IPS DF 19.7 (cell line): ENCODE measurements around the gene BLMH.
"Not testable (repeated sequence)": the region's sequence is repeated elsewhere in the genome, so short reads cannot be mapped to it uniquely, and the experiment has no call there.

Experiments
- DNase-seq: peaks from one replicate; pipeline ENCODE4 v3.0.0-alpha.2; 2013; ENCODE audit warnings: low read depth, low spot score

The BLMH gene

GRCh38 chr17:30248786-30249185 is 43.0 kb downstream of the BLMH start:
- DNase-seq, result no peak

DNA sequence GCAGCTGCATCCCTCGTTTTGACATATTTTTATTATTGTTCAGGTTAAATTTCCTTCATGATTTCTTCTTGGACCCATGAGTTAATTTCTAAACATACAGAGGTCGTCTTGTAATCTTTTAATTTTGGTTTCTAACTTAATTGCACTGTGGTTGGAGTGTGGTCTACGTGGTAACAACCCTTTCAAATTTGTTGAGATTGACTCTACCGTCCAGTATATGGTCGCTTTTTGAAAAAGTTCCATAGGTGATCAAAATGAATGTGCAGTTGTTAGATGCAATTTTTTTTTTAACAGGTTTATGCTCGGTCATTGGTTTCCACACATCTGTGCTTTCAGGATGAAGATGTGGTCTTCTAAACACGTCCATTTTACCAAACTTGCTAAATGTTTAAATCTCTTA is 45.3 kb downstream of the BLMH start:
- DNase-seq, result no peak

- no peak for DNase-seq
Measured at GRCh38 chr17:30244853-30245385, 46.8 kb downstream of the BLMH start.

DNA sequence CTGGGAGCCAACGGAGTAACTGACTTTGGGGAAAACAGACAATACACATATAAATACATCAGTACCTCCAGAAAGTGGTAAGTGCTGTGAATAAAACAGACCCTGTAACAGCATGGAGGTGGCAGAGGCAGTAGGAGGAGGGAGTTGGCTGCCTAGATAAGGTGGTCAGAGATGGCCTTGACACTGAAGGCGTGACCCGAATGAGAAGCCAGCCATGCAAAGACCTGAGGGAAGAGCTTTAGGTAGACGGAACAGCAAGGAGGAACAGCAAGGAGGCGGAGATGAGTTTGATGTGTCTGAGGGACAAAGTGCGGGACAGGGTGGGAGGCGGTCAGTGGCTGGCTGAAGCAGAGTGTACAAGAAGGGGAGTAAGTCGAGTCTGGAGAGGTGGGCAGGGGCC is 48.2 kb downstream of the BLMH start:
- DNase-seq, result no peak

DNA sequence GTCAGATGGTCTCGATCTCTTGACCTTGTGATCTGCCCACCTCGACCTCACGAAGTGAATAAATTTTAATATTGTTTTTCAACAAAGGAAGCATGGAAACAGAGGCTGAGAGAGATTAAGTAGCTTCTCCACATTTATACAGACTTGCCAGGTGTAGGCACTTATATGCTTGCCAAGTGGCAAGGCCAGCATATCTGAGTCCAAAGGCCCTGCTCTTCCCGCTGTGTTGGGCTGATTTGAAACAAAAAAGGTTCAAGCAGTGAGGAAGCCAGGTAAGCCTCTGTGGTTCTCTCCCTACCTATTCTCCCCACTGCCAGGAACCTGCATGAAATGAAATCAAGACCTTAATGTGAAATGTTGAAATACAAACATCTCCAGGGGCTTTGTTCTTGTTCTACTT is 48.7 kb downstream of the BLMH start:
- no peak for DNase-seq

- no peak for DNase-seq
Measured at GRCh38 chr17:30241051-30241450, 50.7 kb downstream of the BLMH start.

GRCh38 chr17:30240177-30240576 is 51.6 kb downstream of the BLMH start:
- no peak for DNase-seq

DNA sequence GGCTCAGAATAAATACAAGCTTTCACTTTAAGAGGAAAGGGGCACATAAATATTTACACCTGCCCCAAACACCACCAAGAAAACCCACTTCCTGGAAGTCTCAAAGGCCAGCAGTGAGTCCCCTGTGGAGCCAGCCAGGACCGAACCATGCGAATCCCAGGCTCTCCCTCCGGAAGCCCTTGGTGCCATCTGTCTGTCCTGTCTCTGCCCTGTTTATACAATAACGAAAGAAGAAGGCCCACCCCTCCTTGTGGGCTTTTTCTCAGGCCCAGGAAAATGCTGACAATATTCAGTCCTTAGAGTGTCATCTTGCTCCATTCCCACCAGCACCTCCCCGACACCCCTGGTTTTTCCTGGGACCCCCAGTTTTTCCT is 52.7 kb downstream of the BLMH start:
- DNase-seq, result no peak

DNA sequence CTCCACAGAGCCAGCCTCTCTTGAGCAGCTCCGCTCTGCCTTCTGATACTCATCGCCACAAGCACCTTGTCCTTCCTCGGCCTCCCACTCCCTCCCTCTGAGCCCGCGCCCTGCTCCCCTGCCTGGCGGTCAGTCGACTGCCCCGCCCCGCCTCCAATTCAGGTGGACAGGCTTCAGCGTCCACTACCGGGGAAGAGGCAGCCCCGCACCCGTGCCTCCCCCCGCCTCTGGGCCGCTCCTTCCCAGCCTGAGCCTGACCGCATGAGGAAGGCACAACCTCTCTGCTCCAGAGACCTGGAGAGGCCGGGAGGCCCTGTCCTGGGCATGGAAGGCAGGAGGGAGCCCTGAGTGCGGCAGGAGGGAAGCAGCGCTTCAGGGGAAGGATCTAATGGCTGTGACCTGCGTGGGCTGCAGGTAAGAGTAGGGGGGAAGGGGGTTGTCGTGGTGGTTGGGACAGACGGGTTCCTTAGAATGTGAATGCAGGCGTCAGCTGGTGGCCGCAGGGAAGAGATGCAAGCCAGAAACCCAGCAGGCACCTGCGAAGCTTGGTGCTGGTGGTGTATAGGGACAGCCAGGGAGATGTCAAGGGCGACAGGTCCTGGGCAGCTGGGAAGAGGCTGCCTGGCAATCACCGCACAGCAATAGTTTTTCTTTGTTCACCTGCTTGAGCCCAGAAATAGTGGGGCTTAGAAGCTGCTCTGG is 53.2 kb downstream of the BLMH start:
- DNase-seq, result no peak

GRCh38 chr17:30238003-30238344 is 53.8 kb downstream of the BLMH start:
- no peak for DNase-seq

DNA sequence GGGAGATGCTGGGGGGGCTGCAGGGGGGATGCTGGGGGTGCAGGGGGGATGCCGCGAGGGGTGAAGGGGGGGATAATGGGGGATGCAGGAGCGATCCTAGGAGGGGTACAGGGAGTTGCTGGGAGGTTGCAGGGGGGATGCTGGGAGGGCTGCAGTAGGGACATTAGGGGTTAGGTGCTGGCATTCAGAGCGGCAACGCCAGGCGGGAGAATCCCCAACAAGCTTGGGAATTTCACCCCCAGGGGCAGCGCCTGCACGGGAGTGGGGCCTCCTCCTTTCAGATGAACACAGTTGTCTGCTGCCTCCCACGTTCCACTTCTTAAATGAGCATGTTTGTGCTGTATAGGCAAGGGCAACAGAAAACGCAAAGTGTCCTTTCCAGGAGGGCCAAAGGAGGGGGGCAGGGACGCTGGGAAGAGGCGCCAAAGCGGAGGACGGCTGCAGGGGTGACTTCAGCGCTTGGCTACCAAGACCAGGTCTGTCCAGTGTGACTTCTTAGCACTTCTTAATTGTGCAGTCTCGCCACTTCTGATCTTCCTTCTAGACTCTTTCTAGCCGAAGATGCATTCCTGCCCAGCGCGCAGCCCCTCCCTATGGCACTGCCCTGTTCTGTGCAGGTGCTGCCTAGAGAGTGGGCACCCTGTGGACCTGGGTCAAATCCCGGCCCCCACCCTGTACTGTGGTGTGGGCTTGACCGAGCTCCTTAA is 54.3 kb downstream of the BLMH start:
- DNase-seq, result no peak

DNA sequence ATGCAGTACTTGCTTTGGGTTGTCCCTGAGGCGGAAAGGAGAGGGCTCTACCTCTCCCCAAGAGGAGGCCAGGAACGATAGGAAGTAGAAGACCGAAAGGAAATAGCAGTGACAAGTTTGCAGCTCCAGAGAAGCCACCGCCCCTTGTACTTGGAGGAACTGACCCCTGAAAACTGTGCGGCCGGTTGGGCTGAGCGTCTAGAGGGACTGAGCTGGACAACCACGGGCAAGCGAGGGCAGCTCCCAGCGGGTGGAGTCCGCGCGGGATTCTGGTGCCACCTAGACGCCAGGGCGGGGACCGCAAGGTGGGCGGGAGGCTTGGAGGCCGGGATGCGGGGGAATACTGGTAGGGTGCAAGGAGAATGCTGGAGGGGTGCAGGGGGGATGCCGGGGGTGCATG is 55.0 kb downstream of the BLMH start:
- no peak for DNase-seq

- DNase-seq, result no peak
Measured at GRCh38 chr17:30236297-30236624, 55.5 kb downstream of the BLMH start.

DNA sequence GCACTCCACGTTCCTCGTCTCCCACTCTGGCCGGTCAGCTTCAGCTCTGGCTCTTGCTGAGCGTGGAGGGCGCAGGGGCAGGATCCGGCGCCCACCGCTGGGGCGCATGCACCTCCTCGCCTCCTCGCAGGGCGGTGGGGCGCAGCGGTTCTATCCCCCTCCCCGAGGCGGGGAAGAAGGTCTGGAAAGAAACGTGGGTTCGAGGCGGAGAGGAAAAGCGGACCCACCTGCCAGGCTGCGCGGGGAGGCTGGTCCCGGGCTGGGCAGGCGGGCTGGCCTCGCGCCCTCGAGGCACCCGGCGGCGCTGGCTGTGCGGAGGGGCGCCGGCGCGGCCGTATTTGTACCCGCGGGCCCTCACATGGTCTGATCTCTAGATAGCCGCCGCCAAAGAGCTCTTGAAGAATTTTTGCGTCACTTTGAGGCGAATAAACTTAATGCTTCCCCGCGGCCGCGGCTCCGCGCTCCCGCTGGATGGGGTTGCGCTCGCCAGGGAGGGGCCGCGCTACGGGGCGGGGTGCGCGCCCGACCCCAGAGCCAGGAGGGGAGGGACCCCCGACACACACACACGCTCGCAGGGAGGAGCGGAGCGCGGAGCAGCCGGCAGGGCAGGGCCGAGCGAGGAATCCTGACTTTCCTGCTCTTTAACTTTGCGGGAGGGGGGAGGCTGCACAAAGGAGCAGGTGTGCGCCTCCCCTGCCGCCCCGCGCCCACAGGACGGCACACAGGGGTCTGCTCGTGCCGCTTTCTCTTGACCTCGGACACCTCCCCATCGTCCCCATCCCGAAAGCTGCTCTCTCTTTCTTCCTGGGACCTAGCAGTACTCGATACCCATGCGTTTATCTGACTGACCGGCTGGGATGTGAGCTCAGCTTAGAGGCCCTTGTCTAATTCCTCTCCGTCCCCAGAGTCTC is 56.1 kb downstream of the BLMH start, which contains the start of gene SLC6A4:
Gene SLC6A4, minus strand, starts transcription at position 312 of the 911 bp plus-strand sequence. CDS start 13,739 bp downstream, outside the sequence.
- DNase-seq, result no peak

DNA sequence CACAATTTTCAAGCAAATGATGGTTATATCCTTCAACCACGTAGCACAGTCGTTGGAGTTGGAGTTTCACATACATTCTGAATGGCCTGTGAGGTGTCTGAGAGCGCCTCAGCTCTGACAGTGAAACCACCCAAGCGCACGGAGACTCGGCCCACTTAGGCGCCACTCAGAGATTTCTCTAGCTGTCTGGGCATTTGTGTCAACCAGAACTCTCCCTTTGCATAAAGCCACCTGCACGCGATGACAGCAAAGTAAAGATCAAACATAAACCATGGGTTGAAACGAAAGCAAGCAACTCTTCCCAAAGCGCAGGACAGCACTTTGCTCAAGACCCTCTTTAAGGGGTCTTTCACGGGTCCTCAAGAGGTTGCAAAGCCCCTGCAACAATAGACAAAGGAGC is 56.8 kb downstream of the BLMH start:
- no peak for DNase-seq

- no peak for DNase-seq
Measured at GRCh38 chr17:30234296-30234695, 57.4 kb downstream of the BLMH start.

- DNase-seq, result no peak
Measured at GRCh38 chr17:30232824-30233427, 58.8 kb downstream of the BLMH start.

DNA sequence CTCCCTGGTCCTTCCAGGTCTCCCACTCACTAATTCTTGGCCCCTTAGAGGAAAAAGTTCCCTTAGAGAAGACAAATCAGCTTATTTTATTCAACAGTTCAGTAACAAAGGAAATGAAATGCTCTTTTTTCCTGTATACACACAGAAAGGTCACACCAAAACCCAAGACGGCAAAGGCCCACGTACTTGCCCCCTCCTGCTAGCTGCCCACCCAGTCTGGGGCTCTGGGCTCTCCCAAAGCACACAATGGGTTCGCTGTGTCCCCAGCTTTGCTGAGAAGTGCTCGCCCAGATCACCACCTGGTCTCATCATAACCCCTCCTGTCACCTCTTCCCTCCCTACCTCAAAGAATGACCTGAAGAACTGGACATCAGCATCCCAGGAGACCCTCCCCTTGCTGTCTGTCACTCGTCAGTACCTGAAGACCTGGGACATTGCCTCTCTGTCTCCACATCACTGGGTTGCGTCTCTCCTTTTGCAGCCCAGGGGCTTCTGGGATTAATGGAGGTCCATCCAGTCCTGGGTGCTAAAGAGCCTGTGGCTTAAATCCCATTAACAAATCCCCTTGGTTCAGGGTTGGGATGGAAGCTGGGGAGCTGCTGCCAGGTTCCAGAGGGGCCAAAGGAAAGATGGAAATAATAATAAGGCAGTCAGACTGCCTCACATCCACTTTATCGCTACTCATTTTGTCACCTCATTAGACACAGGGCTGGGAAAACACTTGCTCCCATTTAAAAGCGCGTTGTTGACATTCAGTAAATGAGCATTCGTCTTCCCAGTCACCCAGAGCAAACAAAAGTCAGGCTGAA is 59.5 kb downstream of the BLMH start:
- no peak for DNase-seq

GRCh38 chr17:30230596-30231125 is 61.1 kb downstream of the BLMH start:
- DNase-seq, result no peak

DNA sequence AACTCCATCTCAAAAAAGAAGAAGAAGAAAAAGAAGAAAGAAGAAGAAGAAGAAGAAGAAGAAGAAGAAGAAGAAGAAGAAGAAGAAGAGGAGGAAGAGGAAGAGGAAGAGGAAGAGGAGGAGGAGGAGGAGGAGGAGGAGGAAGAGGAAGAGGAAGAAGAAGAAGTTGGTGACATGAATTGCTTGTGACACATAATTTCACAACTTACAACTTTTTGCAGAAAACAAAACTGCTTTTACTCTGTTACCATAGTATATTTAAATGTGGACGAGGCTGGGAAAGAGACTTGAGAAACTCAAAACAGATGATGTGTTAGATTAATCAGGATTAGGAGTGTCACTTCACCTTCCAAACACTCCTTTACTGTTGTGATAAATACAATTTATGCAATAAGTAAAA is 61.7 kb downstream of the BLMH start:
- not testable (repeated sequence) for DNase-seq

DNA sequence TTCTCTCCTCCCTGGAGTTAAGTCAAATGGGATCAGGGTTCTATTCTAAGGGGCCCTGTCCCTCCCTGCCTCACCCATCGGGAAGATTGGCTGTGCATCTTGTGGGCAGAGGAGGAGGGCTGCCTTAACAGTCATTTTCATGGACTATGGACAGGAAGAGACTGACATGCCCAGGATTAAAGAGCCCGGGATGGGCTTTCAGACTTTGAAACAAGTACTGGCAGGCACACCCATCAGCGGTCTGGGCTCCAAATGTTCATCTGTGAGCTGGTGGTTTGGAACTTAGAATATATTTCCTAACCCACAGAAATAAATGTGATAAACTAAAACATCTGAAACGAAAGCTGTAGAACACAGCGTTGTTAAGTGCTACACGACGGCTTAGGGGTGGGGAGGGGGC is 62.7 kb downstream of the BLMH start:
- DNase-seq, result no peak
